ENCODE measurements around the gene KIF2C. TPM values are rescaled to one million over a fixed set of nuclear protein-coding genes. Genes with fewer than 3 reads are reported as not detected.

The KIF2C gene
- total RNA-seq, 3 donors from 2014 or later (not counting 1 experiment from before 2014, with no cell fraction given), result 0.59 to 1.3 (median 0.93) TPM

GRCh38 chr1:44775930-44776729, 36.5 kb downstream of the KIF2C start:
- Histone ChIP-seq H3K4me1 (ENCODE audit: control insufficient read depth, insufficient read depth, low read length) (peaks cover 26% of the 10 kb centered on the region), H3K4me3 (ENCODE audit: low read length) (peak overlapping the region; percentile 65), H3K27ac (ENCODE audit: low read length) (peak overlapping the region; percentile 85), H3K36me3 (ENCODE audit: control insufficient read depth, insufficient read depth, low read length) (peaks cover 29% of the 10 kb centered on the region), H3K27me3 (ENCODE audit: control insufficient read depth, insufficient read depth, low read length) (no peaks in the 10 kb centered on the region), H3K9me3 (ENCODE audit: control insufficient read depth, insufficient read depth, low read length) (no peaks in the 10 kb centered on the region)
- Mint-ChIP-seq H3K27me3 (ENCODE audit: low read depth in 2 of 2) (no peaks in the 10 kb centered on the region), H3K9me3 (no peaks in the 10 kb centered on the region), H3K4me1 (peaks cover 30 to 36% of the 10 kb centered on the region in 2 donors), H3K36me3 (no peaks in the 10 kb centered on the region), H3K4me3 (peak overlapping the region; percentile 99), H3K27ac (peak overlapping the region; percentile 92 to 97)
- WGBS (ENCODE audit: insufficient coverage), result 7% methylated on average over 36 of the region's 36 CpGs
- intact Hi-C loops (cut with micrococcal nuclease), result loop anchor here (2.0 to 5.0 kb wide), 4 partner anchors 37 to 911 kb away; partner anchors contain the start of genes GPBP1L1, HECTD3, KIF2C and RNU5D-1
- ATAC-seq (peak; percentile 35 to 51 (median 39)), DNase-seq (peak in 1 of 2 donors; percentile 55)
- TF ChIP-seq CTCF (IDR thresholded peaks at IDR 0.05), result no peak

- H3K4me1 Mint-ChIP-seq, result peaks cover 30 to 36% of the 10 kb centered on the region in 2 donors
- H3K4me3 Mint-ChIP-seq, result peak overlapping the region; percentile 99
- peaks cover 26% of the 10 kb centered on the region for H3K4me1 ChIP-seq (ENCODE audit: control insufficient read depth, insufficient read depth, low read length)
- H3K27ac ChIP-seq (ENCODE audit: low read length), result peak overlapping the region; percentile 85
- 55% methylated on average over 12 of the region's 12 CpGs for WGBS (ENCODE audit: insufficient coverage)
- peak overlapping the region; percentile 65 for H3K4me3 ChIP-seq (ENCODE audit: low read length)
- H3K27me3 Mint-ChIP-seq (ENCODE audit: low read depth in 2 of 2), result no peaks in the 10 kb centered on the region
- H3K9me3 Mint-ChIP-seq, result no peaks in the 10 kb centered on the region
- TF ChIP-seq CTCF (IDR thresholded peaks at IDR 0.05), result no peak
- DNase-seq (no peak), ATAC-seq (no peak)
- intact Hi-C loops (cut with micrococcal nuclease), result loop anchor here (5.0 kb wide), 2 partner anchors 236 to 911 kb away; partner anchors contain the start of genes GPBP1L1, HECTD3, TMEM69 and UROD
- peaks cover 32% of the 10 kb centered on the region for H3K36me3 ChIP-seq (ENCODE audit: control insufficient read depth, insufficient read depth, low read length)
- H3K9me3 ChIP-seq (ENCODE audit: control insufficient read depth, insufficient read depth, low read length), result no peaks in the 10 kb centered on the region
- H3K36me3 Mint-ChIP-seq, result no peaks in the 10 kb centered on the region
- peak overlapping the region; percentile 92 to 97 for H3K27ac Mint-ChIP-seq
- no peaks in the 10 kb centered on the region for H3K27me3 ChIP-seq (ENCODE audit: control insufficient read depth, insufficient read depth, low read length)
These were observed 37.1 kb downstream of the KIF2C start for GRCh38 chr1:44776730-44777068.

- Histone ChIP-seq H3K9me3 (ENCODE audit: control insufficient read depth, insufficient read depth, low read length) (no peaks in the 10 kb centered on the region), H3K36me3 (ENCODE audit: control insufficient read depth, insufficient read depth, low read length) (peaks cover 32% of the 10 kb centered on the region), H3K27me3 (ENCODE audit: control insufficient read depth, insufficient read depth, low read length) (no peaks in the 10 kb centered on the region), H3K4me3 (ENCODE audit: low read length) (no peak overlapping the region), H3K4me1 (ENCODE audit: control insufficient read depth, insufficient read depth, low read length) (peaks cover 26% of the 10 kb centered on the region), H3K27ac (ENCODE audit: low read length) (no peak overlapping the region)
- Mint-ChIP-seq H3K36me3 (no peaks in the 10 kb centered on the region), H3K4me3 (no peak overlapping the region), H3K27ac (peak overlapping the region; percentile 92 to 97), H3K4me1 (peaks cover 30 to 36% of the 10 kb centered on the region in 2 donors), H3K9me3 (no peaks in the 10 kb centered on the region), H3K27me3 (ENCODE audit: low read depth in 2 of 2) (no peaks in the 10 kb centered on the region)
- ATAC-seq (no peak), DNase-seq (no peak)
- TF ChIP-seq CTCF (IDR thresholded peaks at IDR 0.05), result no peak
- 83% methylated on average over 13 of the region's 14 CpGs for WGBS (ENCODE audit: insufficient coverage)
- intact Hi-C loops (cut with micrococcal nuclease), result loop anchor here (5.0 kb wide), 2 partner anchors 235 to 910 kb away; partner anchors contain the start of genes GPBP1L1, HECTD3, TMEM69 and UROD
These were observed 37.9 kb downstream of the KIF2C start for GRCh38 chr1:44777547-44777946.

All from natural killer cell (primary cell).